CD4-positive, CD25-positive, alpha-beta regulatory T cell (primary cell): ENCODE results near the gene NTRK3. TPM values are rescaled to one million over a fixed set of nuclear protein-coding genes. Genes with fewer than 3 reads are reported as not detected.
"Not testable (repeated sequence)": the region's sequence is repeated elsewhere in the genome, so short reads cannot be mapped to it uniquely, and the experiment has no call there.

Source experiments
- ATAC-seq, 2 donors: fragments of 150-1000 bp; cut with Tn5 transposase; one replicate each; pipeline ENCODE4 v1.10.0; 2021; ENCODE audit warnings: low read depth in 2 of 2, moderate number of reproducible peaks in 2 of 2, moderate library complexity in 1 of 2
- DNase-seq, 3 donors: peaks; one replicate each; pipeline versions ENCODE4 v3.0.0 to v3.0.0-alpha.2; 2012 to 2022; ENCODE audit warnings: mixed read lengths in 1 of 3
- H3K27ac ChIP-seq: one replicate; pipeline ENCODE4 v1.7.0; 2013; ENCODE audit warnings: mild to moderate bottlenecking, low read length; ENCODE audit not compliant: insufficient read depth, poor library complexity, severe bottlenecking
- H3K27me3 ChIP-seq: one replicate; pipeline ENCODE4 v1.7.0; 2013; ENCODE audit warnings: low read length; ENCODE audit not compliant: control insufficient read depth, insufficient read depth
- H3K36me3 ChIP-seq: one replicate; pipeline ENCODE4 v1.7.0; 2013; ENCODE audit warnings: mild to moderate bottlenecking, low read length, moderate library complexity; ENCODE audit not compliant: control insufficient read depth, insufficient read depth
- H3K4me1 ChIP-seq: 2 replicates; pipeline ENCODE4 v1.7.0; 2013; ENCODE audit warnings: mild to moderate bottlenecking, low read length; ENCODE audit not compliant: insufficient read depth, control insufficient read depth, poor library complexity, severe bottlenecking
- H3K4me3 ChIP-seq: one replicate; pipeline ENCODE4 v1.7.0; 2013; ENCODE audit warnings: low read depth, mild to moderate bottlenecking, low read length, moderate library complexity
- H3K9me3 ChIP-seq, 2 experiments: 1 replicate in 1 of 2; 2 replicates in 1 of 2; pipeline ENCODE4 v1.7.0; 2013; ENCODE audit warnings: low read length in 2 of 2, mild to moderate bottlenecking in 1 of 2, moderate library complexity in 1 of 2; ENCODE audit not compliant: control insufficient read depth in 2 of 2
- H3K27ac Mint-ChIP-seq, 3 donors: one replicate each; pipeline ENCODE4 v1.8.0; 2020 to 2022; ENCODE audit warnings: mild to moderate bottlenecking in 3 of 3, mixed read lengths in 3 of 3, moderate library complexity in 2 of 3
- H3K27me3 Mint-ChIP-seq: one replicate; pipeline ENCODE4 v1.8.0; 2022; ENCODE audit warnings: mild to moderate bottlenecking, mixed read lengths
- H3K36me3 Mint-ChIP-seq: one replicate; pipeline ENCODE4 v1.8.0; 2020; ENCODE audit warnings: mixed read lengths
- H3K4me1 Mint-ChIP-seq, 4 donors: one replicate each; pipeline ENCODE4 v1.8.0; 2020 to 2022; ENCODE audit warnings: mixed read lengths in 4 of 4, mild to moderate bottlenecking in 1 of 4
- H3K4me3 Mint-ChIP-seq, 4 donors: one replicate each; pipeline ENCODE4 v1.8.0; 2020 to 2022; ENCODE audit warnings: mild to moderate bottlenecking in 4 of 4, mixed read lengths in 4 of 4, moderate library complexity in 3 of 4
- H3K9me3 Mint-ChIP-seq, 7 donors: one replicate each; pipeline ENCODE4 v1.8.0; 2020 to 2022; ENCODE audit warnings: mixed read lengths in 7 of 7, mild to moderate bottlenecking in 3 of 7, moderate library complexity in 2 of 7
- polyA plus RNA-seq, 4 donors: library from polyadenylated mRNA; unstranded; fragments of 300-500 nt; fragmentation: Illumina TruSeq; gene quantifications; one replicate each; pipeline ENCODE4 v1.2.3, GENCODE V29; 2021
- total RNA-seq: library from RNA; stranded (reverse); gene quantifications from one replicate; pipeline ENCODE4 v1.2.3, GENCODE V29; 2022

The NTRK3 gene
- total and polyA plus RNA-seq, 5 donors from 2014 or later = not detected

GRCh38 chr15:88075102-88075501 lies 181.4 kb downstream of the NTRK3 start:
- ATAC-seq (no peak), DNase-seq (no peak)
- Histone ChIP-seq H3K4me3 (no peak overlapping the region), H3K27ac (no peak overlapping the region), H3K36me3 (no peaks in the 10 kb centered on the region), H3K9me3 (no peaks in the 10 kb centered on the region), H3K27me3 (no peaks in the 10 kb centered on the region), H3K4me1 (no peaks in the 10 kb centered on the region)
- Mint-ChIP-seq H3K27me3 (peaks cover 4% of the 10 kb centered on the region), H3K36me3 (no peaks in the 10 kb centered on the region), H3K9me3 (peaks cover 0 to 3% (median 0%) of the 10 kb centered on the region in 7 donors), H3K27ac (no peak overlapping the region), H3K4me1 (no peaks in the 10 kb centered on the region), H3K4me3 (no peak overlapping the region)

- ATAC-seq (no peak), DNase-seq (no peak)
- no peak overlapping the region for H3K4me3 Mint-ChIP-seq
- peaks cover 0 to 3% (median 0%) of the 10 kb centered on the region in 7 donors for H3K9me3 Mint-ChIP-seq
- no peaks in the 10 kb centered on the region for H3K27me3 ChIP-seq
- H3K4me1 Mint-ChIP-seq = no peaks in the 10 kb centered on the region
- no peak overlapping the region for H3K27ac Mint-ChIP-seq
- H3K27me3 Mint-ChIP-seq = peaks cover 4% of the 10 kb centered on the region
- H3K4me1 ChIP-seq = no peaks in the 10 kb centered on the region
- no peaks in the 10 kb centered on the region for H3K9me3 ChIP-seq
- H3K36me3 Mint-ChIP-seq = no peaks in the 10 kb centered on the region
- H3K36me3 ChIP-seq = no peaks in the 10 kb centered on the region
- H3K4me3 ChIP-seq = no peak overlapping the region
- H3K27ac ChIP-seq = no peak overlapping the region
Measured at GRCh38 chr15:88074386-88074785, 182.2 kb downstream of the NTRK3 start.

DNA sequence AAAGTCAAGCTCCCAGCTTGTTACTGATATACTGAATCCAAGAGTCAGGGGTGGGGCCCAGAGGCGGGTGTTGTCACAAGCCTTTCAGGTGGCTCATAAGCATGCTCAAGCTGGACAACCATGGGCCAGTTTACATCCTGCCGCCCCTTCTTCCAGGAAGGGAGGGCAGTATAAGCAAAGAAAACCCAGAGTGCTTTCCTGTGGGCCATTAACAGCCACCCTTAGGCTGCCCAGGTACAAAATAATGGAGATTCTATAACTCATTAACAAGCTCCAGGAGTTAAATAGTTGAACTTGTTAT lies 183.2 kb downstream of the NTRK3 start:
- Mint-ChIP-seq H3K4me3 (no peak overlapping the region), H3K4me1 (no peaks in the 10 kb centered on the region), H3K27me3 (no peaks in the 10 kb centered on the region), H3K27ac (no peak overlapping the region), H3K9me3 (peaks cover 0 to 1% (median 0%) of the 10 kb centered on the region in 7 donors), H3K36me3 (no peaks in the 10 kb centered on the region)
- ATAC-seq = no peak
- H3K9me3 ChIP-seq = no peaks in the 10 kb centered on the region
- no peaks in the 10 kb centered on the region for H3K27me3 ChIP-seq
- H3K4me3 ChIP-seq = no peak overlapping the region
- no peaks in the 10 kb centered on the region for H3K4me1 ChIP-seq
- no peak for DNase-seq
- no peaks in the 10 kb centered on the region for H3K36me3 ChIP-seq
- no peak overlapping the region for H3K27ac ChIP-seq

GRCh38 chr15:88072598-88073390 lies 183.7 kb downstream of the NTRK3 start:
- H3K27ac Mint-ChIP-seq = no peak overlapping the region
- no peaks in the 10 kb centered on the region for H3K9me3 ChIP-seq
- H3K36me3 Mint-ChIP-seq = no peaks in the 10 kb centered on the region
- ATAC-seq (no peak), DNase-seq (no peak)
- no peaks in the 10 kb centered on the region for H3K36me3 ChIP-seq
- no peaks in the 10 kb centered on the region for H3K4me1 Mint-ChIP-seq
- no peaks in the 10 kb centered on the region for H3K27me3 Mint-ChIP-seq
- H3K4me3 Mint-ChIP-seq = no peak overlapping the region
- no peaks in the 10 kb centered on the region for H3K4me1 ChIP-seq
- no peak overlapping the region for H3K4me3 ChIP-seq
- H3K27me3 ChIP-seq = no peaks in the 10 kb centered on the region
- peaks cover 0 to 1% (median 0%) of the 10 kb centered on the region in 7 donors for H3K9me3 Mint-ChIP-seq
- no peak overlapping the region for H3K27ac ChIP-seq

- ATAC-seq, H3K4me3 Mint-ChIP-seq, H3K36me3 Mint-ChIP-seq, H3K9me3 Mint-ChIP-seq, H3K27ac ChIP-seq, H3K27ac Mint-ChIP-seq, H3K9me3 ChIP-seq, H3K36me3 ChIP-seq, H3K4me1 ChIP-seq, H3K4me3 ChIP-seq, H3K27me3 ChIP-seq, DNase-seq, H3K27me3 Mint-ChIP-seq, H3K4me1 Mint-ChIP-seq: not testable (repeated sequence)
Measured at GRCh38 chr15:88072133-88072532, 184.4 kb downstream of the NTRK3 start.

GRCh38 chr15:88071141-88071540 lies 185.4 kb downstream of the NTRK3 start:
- Mint-ChIP-seq H3K4me1 (no peaks in the 10 kb centered on the region), H3K4me3 (no peak overlapping the region), H3K27me3 (no peaks in the 10 kb centered on the region), H3K9me3 (peaks cover 0 to 3% (median 0%) of the 10 kb centered on the region in 7 donors), H3K36me3 (no peaks in the 10 kb centered on the region), H3K27ac (no peak overlapping the region)
- ATAC-seq (no peak), DNase-seq (no peak)
- Histone ChIP-seq H3K36me3 (no peaks in the 10 kb centered on the region), H3K4me3 (no peak overlapping the region), H3K4me1 (no peaks in the 10 kb centered on the region), H3K27me3 (no peaks in the 10 kb centered on the region), H3K9me3 (no peaks in the 10 kb centered on the region), H3K27ac (no peak overlapping the region)

- Mint-ChIP-seq H3K27ac (no peak overlapping the region), H3K36me3 (no peaks in the 10 kb centered on the region), H3K9me3 (peaks cover 0 to 4% (median 0%) of the 10 kb centered on the region in 7 donors), H3K27me3 (no peaks in the 10 kb centered on the region), H3K4me3 (no peak overlapping the region), H3K4me1 (no peaks in the 10 kb centered on the region)
- no peaks in the 10 kb centered on the region for H3K4me1 ChIP-seq
- ATAC-seq (no peak), DNase-seq (no peak)
- H3K4me3 ChIP-seq = no peak overlapping the region
- H3K9me3 ChIP-seq = no peaks in the 10 kb centered on the region
- H3K27ac ChIP-seq = no peak overlapping the region
- no peaks in the 10 kb centered on the region for H3K36me3 ChIP-seq
- no peaks in the 10 kb centered on the region for H3K27me3 ChIP-seq
Measured at GRCh38 chr15:88069561-88069960, 187.0 kb downstream of the NTRK3 start.

DNA sequence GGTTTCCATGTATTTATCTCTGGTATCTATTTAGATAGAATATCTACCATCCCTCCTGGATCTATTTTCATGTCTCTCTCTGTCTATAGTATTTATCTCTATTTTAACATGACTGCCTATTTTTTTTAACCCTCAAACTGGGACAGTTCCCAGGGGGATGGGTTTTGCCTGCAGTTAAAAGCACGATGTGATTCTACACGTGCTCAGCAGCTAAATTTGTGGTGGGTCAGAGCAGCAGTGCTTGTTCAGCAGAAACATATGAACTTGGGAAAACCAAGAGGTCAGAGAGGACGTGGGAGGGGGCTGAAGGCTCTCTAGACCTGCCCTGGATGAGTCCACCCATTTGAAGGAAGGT lies 189.2 kb downstream of the NTRK3 start:
- Histone ChIP-seq H3K27ac (no peak overlapping the region), H3K4me3 (no peak overlapping the region), H3K36me3 (no peaks in the 10 kb centered on the region), H3K27me3 (no peaks in the 10 kb centered on the region), H3K9me3 (no peaks in the 10 kb centered on the region), H3K4me1 (no peaks in the 10 kb centered on the region)
- Mint-ChIP-seq H3K4me3 (no peak overlapping the region), H3K27ac (no peak overlapping the region), H3K9me3 (peaks cover 0 to 5% (median 0%) of the 10 kb centered on the region in 7 donors), H3K36me3 (no peaks in the 10 kb centered on the region), H3K27me3 (no peaks in the 10 kb centered on the region), H3K4me1 (no peaks in the 10 kb centered on the region)
- ATAC-seq (no peak), DNase-seq (no peak)
